Measurements from ENCODE around the gene DLGAP1. TPM values are rescaled to one million over a fixed set of nuclear protein-coding genes. Genes with fewer than 3 reads are reported as not detected.
"Not testable (repeated sequence)": the region's sequence is repeated elsewhere in the genome, so short reads cannot be mapped to it uniquely, and the experiment has no call there.

The DLGAP1 gene
- total RNA-seq, 1 donor from 2014 or later: not detected

- intact Hi-C loops (cut with DNase I): loop anchor here (2.0 kb wide), 2 partner anchors 71 to 147 kb away; no protein-coding TSS in a partner anchor
- peak; percentile 63 for ATAC-seq
- DNase-seq (ENCODE audit: missing footprints): no peak
Observed at GRCh38 chr18:3595369-3596273, 859.5 kb downstream of the DLGAP1 start.

GRCh38 chr18:3594760-3595368 is 860.2 kb downstream of the DLGAP1 start:
- DNase-seq (ENCODE audit: missing footprints) (no peak), ATAC-seq (no peak)
- intact Hi-C loops (cut with DNase I): loop anchor here (2.0 kb wide), 2 partner anchors 72 to 146 kb away; no protein-coding TSS in a partner anchor

GRCh38 chr18:3593904-3594759 is 861.0 kb downstream of the DLGAP1 start:
- ATAC-seq: peak; percentile 92
- intact Hi-C loops (cut with DNase I): loop anchor here (2.0 kb wide), 2 partner anchors 73 to 145 kb away; no protein-coding TSS in a partner anchor
- DNase-seq (ENCODE audit: missing footprints): peak; percentile 85

GRCh38 chr18:3593381-3593903 is 861.7 kb downstream of the DLGAP1 start:
- ATAC-seq (peak; percentile 2), DNase-seq (ENCODE audit: missing footprints) (no peak)
- intact Hi-C loops (cut with DNase I): no loop called here

GRCh38 chr18:3592864-3593263 is 862.2 kb downstream of the DLGAP1 start:
- intact Hi-C loops (cut with DNase I): no loop called here
- ATAC-seq: no peak

GRCh38 chr18:3590096-3590630 is 864.9 kb downstream of the DLGAP1 start:
- DNase-seq (ENCODE audit: missing footprints) (no peak), ATAC-seq (no peak)
- intact Hi-C loops (cut with DNase I): no loop called here

More at GRCh38 chr18:3592864-3593263, 862.2 kb downstream of the DLGAP1 start:
- DNase-seq (ENCODE audit: missing footprints): no peak

- intact Hi-C loops (cut with DNase I): loop anchor here (2.0 kb wide), 1 partner anchor 305 kb away; no protein-coding TSS in a partner anchor
- ATAC-seq (peak; percentile 80), DNase-seq (ENCODE audit: missing footprints) (peak; percentile 85)
Observed at GRCh38 chr18:3585656-3586509, 869.2 kb downstream of the DLGAP1 start.

- DNase-seq (ENCODE audit: missing footprints): no peak
- intact Hi-C loops (cut with DNase I): no loop called here
- ATAC-seq: no peak
Observed at GRCh38 chr18:3584897-3585460, 870.1 kb downstream of the DLGAP1 start.

- intact Hi-C loops (cut with DNase I): no loop called here
- DNase-seq (ENCODE audit: missing footprints) (no peak), ATAC-seq (no peak)
Observed at GRCh38 chr18:3584266-3584861, 870.7 kb downstream of the DLGAP1 start.

GRCh38 chr18:3583873-3584247 is 871.2 kb downstream of the DLGAP1 start:
- intact Hi-C loops (cut with DNase I): no loop called here

GRCh38 chr18:3583106-3583872 is 871.8 kb downstream of the DLGAP1 start:
- DNase-seq (ENCODE audit: missing footprints); intact Hi-C loops (cut with DNase I); ATAC-seq: not testable (repeated sequence)

More at GRCh38 chr18:3583873-3584247, 871.2 kb downstream of the DLGAP1 start:
- DNase-seq (ENCODE audit: missing footprints): no peak
- no peak for ATAC-seq

GRCh38 chr18:3581890-3582289 is 873.2 kb downstream of the DLGAP1 start:
- intact Hi-C loops (cut with DNase I): no loop called here
- no peak for ATAC-seq
- DNase-seq (ENCODE audit: missing footprints): no peak

- intact Hi-C loops (cut with DNase I); ATAC-seq; DNase-seq (ENCODE audit: missing footprints): not testable (repeated sequence)
Observed at GRCh38 chr18:3580523-3581025, 874.5 kb downstream of the DLGAP1 start.

GRCh38 chr18:3579701-3580100 is 875.4 kb downstream of the DLGAP1 start:
- ATAC-seq (no peak), DNase-seq (ENCODE audit: missing footprints) (no peak)
- intact Hi-C loops (cut with DNase I): no loop called here

- intact Hi-C loops (cut with DNase I): no loop called here
- DNase-seq (ENCODE audit: missing footprints) (no peak), ATAC-seq (no peak)
Observed at GRCh38 chr18:3578621-3579020, 876.5 kb downstream of the DLGAP1 start.
